ENCODE data around the gene C2orf92. TPM values are rescaled to one million over a fixed set of nuclear protein-coding genes. Genes with fewer than 3 reads are reported as not detected.

Gene C2orf92
- total RNA-seq, 1 experiment from 2014 or later, result 6.9 TPM

DNA sequence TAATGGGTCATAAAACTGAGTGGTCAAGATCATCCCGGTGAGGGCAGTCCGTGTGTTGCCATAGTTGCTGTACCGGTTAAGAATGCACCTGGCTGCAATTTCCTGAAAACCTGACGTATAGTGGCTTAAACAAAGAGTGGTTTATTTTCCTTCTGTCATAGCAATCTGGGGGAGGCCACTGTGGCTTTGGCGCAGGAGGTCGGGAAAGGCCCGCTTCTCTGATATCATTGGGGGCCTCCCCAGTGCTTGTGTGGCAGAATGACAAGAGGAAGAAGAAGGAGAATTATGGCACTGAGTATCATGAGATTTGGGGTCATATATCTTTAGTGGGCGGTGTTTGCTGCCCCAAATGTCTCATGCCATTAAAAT lies 4.4 kb downstream of the C2orf92 start:
- no TSS peak for BruUV-seq (replicated peaks)
- no peak for DNase-seq
- H3K36me3 Mint-ChIP-seq (ENCODE audit: insufficient read depth, unreplicated experiment), result no peaks in the 10 kb centered on the region
- H3K9me3 Mint-ChIP-seq (ENCODE audit: low read depth, unreplicated experiment), result no peaks in the 10 kb centered on the region
- intact Hi-C loops (cut with micrococcal nuclease; ENCODE audit: unreplicated experiment), result no loop called here
- no peak overlapping the region for H3K27ac Mint-ChIP-seq (ENCODE audit: unreplicated experiment)
- H3K4me3 Mint-ChIP-seq (ENCODE audit: low read depth, unreplicated experiment), result no peak overlapping the region
- H3K27me3 Mint-ChIP-seq (ENCODE audit: unreplicated experiment), result no peaks in the 10 kb centered on the region
- TF ChIP-seq, protein P1, sequence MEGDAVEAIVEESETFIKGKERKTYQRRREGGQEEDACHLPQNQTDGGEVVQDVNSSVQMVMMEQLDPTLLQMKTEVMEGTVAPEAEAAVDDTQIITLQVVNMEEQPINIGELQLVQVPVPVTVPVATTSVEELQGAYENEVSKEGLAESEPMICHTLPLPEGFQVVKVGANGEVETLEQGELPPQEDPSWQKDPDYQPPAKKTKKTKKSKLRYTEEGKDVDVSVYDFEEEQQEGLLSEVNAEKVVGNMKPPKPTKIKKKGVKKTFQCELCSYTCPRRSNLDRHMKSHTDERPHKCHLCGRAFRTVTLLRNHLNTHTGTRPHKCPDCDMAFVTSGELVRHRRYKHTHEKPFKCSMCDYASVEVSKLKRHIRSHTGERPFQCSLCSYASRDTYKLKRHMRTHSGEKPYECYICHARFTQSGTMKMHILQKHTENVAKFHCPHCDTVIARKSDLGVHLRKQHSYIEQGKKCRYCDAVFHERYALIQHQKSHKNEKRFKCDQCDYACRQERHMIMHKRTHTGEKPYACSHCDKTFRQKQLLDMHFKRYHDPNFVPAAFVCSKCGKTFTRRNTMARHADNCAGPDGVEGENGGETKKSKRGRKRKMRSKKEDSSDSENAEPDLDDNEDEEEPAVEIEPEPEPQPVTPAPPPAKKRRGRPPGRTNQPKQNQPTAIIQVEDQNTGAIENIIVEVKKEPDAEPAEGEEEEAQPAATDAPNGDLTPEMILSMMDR (IDR thresholded peaks at IDR 0.05; ENCODE audit: unreplicated experiment), result no peak
- no peaks in the 10 kb centered on the region for H3K4me1 Mint-ChIP-seq (ENCODE audit: low read depth, unreplicated experiment)
- CTCF ChIA-PET, result no interaction called here

DNA sequence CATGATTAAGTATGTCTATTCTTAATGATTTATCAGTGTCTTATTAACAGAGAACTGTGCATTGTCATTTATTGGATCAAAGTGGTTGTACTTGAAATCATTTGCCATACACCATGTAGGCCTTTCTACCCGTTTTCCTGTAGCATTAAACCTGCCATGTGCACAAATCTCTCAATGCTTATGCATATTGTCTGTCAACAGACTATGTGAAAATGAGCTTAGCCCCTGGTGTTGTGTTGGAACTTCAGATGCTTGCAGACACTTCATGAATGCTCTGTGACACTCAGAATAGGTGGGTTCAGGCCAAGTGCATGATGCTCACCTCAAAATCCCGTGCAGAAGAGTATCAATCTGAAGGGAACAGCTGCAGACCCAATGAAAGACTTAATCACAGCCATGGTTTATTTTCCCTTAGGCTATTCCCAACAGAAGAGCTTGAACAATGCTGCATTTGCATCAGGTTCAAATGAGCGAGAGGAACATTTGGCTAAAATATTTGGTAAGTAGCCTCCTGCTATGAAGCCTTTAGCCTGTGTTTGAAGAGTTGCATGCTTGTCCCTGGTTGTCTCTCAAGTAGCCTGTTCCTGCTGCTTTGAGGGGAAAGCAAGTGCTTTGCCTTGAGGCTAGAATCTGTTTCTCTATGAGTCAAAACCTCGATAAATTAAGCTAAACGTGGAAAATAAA lies 6.1 kb downstream of the C2orf92 start:
- H3K4me1 Mint-ChIP-seq (ENCODE audit: low read depth, unreplicated experiment), result no peaks in the 10 kb centered on the region
- CTCF ChIA-PET, result no interaction called here
- intact Hi-C loops (cut with micrococcal nuclease; ENCODE audit: unreplicated experiment), result no loop called here
- no peaks in the 10 kb centered on the region for H3K9me3 Mint-ChIP-seq (ENCODE audit: low read depth, unreplicated experiment)
- TF ChIP-seq, protein P1 (IDR thresholded peaks at IDR 0.05; ENCODE audit: unreplicated experiment), result no peak
- H3K36me3 Mint-ChIP-seq (ENCODE audit: insufficient read depth, unreplicated experiment), result no peaks in the 10 kb centered on the region
- BruUV-seq (replicated peaks), result no TSS peak
- no peak overlapping the region for H3K27ac Mint-ChIP-seq (ENCODE audit: unreplicated experiment)
- H3K27me3 Mint-ChIP-seq (ENCODE audit: unreplicated experiment), result no peaks in the 10 kb centered on the region
- DNase-seq, result no peak
- no peak overlapping the region for H3K4me3 Mint-ChIP-seq (ENCODE audit: low read depth, unreplicated experiment)

- H3K27ac Mint-ChIP-seq (ENCODE audit: unreplicated experiment), result no peak overlapping the region
- no peaks in the 10 kb centered on the region for H3K4me1 Mint-ChIP-seq (ENCODE audit: low read depth, unreplicated experiment)
- no peaks in the 10 kb centered on the region for H3K9me3 Mint-ChIP-seq (ENCODE audit: low read depth, unreplicated experiment)
- no TSS peak for BruUV-seq (replicated peaks)
- no peaks in the 10 kb centered on the region for H3K27me3 Mint-ChIP-seq (ENCODE audit: unreplicated experiment)
- H3K36me3 Mint-ChIP-seq (ENCODE audit: insufficient read depth, unreplicated experiment), result no peaks in the 10 kb centered on the region
- H3K4me3 Mint-ChIP-seq (ENCODE audit: low read depth, unreplicated experiment), result no peak overlapping the region
- no peak for DNase-seq
- CTCF ChIA-PET, result no interaction called here
- TF ChIP-seq, protein P1 (IDR thresholded peaks at IDR 0.05; ENCODE audit: unreplicated experiment), result no peak
- intact Hi-C loops (cut with micrococcal nuclease; ENCODE audit: unreplicated experiment), result no loop called here
Observed at GRCh38 chr2:97676620-97677019, 7.1 kb downstream of the C2orf92 start.

DNA sequence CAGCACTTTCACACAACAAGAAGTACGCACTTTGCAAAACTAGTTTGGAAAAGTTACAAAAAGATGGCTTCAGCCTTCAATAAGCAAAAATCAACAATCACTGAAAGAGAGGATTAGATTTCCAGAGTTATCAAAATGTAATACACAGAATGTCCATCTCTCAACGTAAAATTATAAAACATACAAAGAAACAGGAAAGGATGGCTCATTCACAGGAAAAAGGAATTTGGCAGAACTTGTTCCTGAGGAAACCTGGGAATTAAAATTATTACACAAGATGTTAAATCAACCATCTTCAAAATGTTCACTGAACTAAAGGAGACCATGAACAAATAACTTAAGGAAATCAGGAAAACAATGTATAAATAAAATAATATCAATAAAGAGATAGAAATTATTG lies 8.0 kb downstream of the C2orf92 start:
- intact Hi-C loops (cut with micrococcal nuclease; ENCODE audit: unreplicated experiment), result no loop called here
- TF ChIP-seq, protein P1 (IDR thresholded peaks at IDR 0.05; ENCODE audit: unreplicated experiment), result no peak
- Mint-ChIP-seq H3K4me1 (ENCODE audit: low read depth, unreplicated experiment) (no peaks in the 10 kb centered on the region), H3K36me3 (ENCODE audit: insufficient read depth, unreplicated experiment) (no peaks in the 10 kb centered on the region), H3K27me3 (ENCODE audit: unreplicated experiment) (no peaks in the 10 kb centered on the region), H3K9me3 (ENCODE audit: low read depth, unreplicated experiment) (no peaks in the 10 kb centered on the region), H3K27ac (ENCODE audit: unreplicated experiment) (no peak overlapping the region), H3K4me3 (ENCODE audit: low read depth, unreplicated experiment) (no peak overlapping the region)
- CTCF ChIA-PET, result no interaction called here
- BruUV-seq (replicated peaks), result no TSS peak
- DNase-seq, result no peak
